DMS 273 treated with DMSO at 0.1 percent for 48 hours (cell line): Measurements from ENCODE around the gene CTDSP1.
A peak's percentile ranks its signal among the peaks of the same experiment; 100 is the strongest.

Source experiments
- DNase-seq: peaks from one replicate; lab custom pipeline; 2025; lab: John Stamatoyannopoulos, UW

CTDSP1 gene

GRCh38 chr2:218383892-218384519 lies 15.7 kb upstream of the CTDSP1 start:
- no peak for DNase-seq

- DNase-seq: no peak
Observed at GRCh38 chr2:218384975-218385374, 14.7 kb upstream of the CTDSP1 start.

GRCh38 chr2:218386505-218387368 lies 12.9 kb upstream of the CTDSP1 start:
- no peak for DNase-seq

- peak; percentile 15 for DNase-seq
Observed at GRCh38 chr2:218387369-218388194, 12.1 kb upstream of the CTDSP1 start.

DNA sequence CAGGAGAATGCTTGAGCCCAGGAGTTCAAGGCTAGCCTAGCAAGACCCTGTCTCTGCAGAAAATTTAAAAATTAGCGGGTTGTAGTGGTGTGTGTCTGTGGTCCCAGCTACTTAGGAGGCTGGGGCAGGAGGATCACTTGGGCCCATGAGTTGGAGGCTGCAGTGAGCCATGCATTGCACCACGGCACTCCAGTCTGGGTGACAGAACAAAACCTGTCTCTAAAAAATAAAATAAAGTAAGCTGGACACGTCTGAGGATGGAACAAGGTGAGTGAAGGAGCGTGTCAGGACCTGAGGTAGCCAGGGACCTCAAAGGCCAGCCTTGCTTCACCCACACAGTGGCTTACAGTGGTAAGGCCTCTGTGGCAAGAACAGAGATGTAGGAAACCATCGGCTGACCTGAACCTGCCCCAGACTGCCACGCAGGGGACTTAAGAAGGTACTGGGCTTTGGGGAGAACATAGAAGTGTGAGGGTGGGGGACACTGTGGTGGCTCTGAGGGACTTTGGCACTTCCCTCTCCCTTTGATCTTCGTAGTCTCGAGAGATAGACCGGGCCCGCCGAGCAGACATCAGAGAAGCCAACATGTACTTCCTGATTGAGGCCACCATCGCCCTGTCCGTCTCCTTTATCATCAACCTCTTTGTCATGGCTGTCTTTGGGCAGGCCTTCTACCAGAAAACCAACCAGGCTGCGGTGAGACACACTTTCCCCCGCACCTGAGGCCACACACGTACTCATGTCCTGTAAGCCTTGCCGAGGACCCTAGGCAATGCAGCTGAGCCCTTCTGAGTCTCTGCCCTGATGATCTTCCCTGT lies 10.1 kb upstream of the CTDSP1 start:
- no peak for DNase-seq

GRCh38 chr2:218391202-218391601 lies 8.5 kb upstream of the CTDSP1 start:
- DNase-seq: no peak

GRCh38 chr2:218392459-218392858 lies 7.2 kb upstream of the CTDSP1 start:
- DNase-seq: no peak

DNA sequence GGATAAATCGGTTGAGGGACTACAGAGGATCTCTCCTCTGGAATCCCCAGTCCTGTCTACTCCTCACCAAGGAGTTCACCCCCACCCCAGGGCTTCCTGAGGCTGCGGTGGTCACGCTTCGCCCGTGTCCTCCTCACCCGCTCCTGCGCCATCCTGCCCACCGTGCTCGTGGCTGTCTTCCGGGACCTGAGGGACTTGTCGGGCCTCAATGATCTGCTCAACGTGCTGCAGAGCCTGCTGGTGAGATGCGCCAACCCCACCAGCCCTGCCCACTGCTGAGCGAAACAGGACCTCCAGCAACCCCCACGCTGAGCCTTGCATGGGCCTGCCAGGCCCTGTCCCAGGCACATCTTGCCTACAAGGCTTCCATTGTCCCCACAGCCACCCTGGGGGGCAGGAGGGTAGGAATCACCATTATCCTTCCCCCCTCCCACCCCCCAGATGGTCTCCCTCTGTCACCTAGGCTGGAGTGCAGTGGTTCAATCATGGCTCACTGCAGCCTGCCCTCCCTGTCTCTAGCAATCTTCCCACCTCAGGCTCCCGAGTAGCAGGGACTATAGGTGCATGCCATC lies 6.7 kb upstream of the CTDSP1 start:
- DNase-seq: no peak

GRCh38 chr2:218393750-218394290 lies 5.8 kb upstream of the CTDSP1 start:
- no peak for DNase-seq

DNA sequence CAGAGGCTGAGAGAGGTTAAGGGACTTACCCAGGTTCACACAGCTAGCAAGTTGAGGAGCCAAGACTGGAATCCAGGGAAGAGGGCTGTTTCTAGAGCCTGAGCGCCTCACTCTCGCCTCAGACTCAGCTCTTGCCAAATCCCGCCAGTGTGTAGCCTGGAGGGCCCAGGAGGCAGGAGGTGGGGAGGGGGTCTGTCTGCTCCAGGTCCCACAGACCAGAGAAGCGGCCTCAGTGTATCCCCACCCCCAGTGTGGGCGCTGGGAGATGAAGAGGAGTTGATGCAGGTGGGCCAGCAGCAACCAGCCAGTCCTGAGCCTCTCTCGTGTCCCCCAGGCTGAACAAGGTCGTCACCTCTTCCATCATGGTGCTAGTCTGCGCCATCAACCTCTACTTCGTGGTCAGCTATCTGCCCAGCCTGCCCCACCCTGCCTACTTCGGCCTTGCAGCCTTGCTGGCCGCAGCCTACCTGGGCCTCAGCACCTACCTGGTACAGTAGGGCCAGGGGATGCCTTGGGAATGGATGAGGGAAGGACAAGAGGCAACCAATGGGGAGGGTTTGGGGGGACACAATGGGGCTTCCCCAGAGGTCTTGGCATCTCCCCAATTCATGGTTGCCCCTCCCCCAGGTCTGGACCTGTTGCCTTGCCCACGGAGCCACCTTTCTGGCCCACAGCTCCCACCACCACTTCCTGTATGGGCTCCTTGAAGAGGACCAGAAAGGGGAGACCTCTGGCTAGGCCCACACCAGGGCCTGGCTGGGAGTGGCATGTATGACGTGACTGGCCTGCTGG lies 5.2 kb upstream of the CTDSP1 start:
- no peak for DNase-seq

DNA sequence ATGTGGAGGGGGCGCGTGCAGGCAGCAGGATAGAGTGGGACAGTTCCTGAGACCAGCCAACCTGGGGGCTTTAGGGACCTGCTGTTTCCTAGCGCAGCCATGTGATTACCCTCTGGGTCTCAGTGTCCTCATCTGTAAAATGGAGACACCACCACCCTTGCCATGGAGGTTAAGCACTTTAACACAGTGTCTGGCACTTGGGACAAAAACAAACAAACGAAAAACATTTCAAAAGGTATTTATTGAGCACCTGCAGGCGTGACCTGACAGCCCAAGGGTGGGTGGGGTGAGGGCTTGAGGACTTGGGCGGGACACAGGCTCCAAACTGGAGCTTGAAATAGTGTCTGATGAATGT lies 4.6 kb upstream of the CTDSP1 start:
- no peak for DNase-seq

DNA sequence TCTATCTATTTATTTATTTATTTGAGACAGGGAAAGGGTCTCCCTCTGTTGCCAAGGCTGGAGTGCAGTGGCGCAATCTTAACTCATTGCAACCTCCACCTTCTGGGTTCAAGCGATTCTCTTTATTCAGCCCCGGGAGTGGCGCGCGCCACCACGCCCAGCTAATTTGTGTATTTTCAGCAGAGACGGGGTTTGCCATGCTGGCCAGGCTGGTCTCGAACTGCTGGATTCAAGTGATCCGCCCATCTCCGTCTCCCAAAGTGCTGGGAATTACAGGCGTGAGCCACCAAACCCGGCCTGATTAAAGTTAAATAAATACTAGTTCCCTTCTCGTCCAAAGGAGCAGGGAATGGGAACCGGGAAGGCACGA lies 4.2 kb upstream of the CTDSP1 start:
- DNase-seq: no peak

DNA sequence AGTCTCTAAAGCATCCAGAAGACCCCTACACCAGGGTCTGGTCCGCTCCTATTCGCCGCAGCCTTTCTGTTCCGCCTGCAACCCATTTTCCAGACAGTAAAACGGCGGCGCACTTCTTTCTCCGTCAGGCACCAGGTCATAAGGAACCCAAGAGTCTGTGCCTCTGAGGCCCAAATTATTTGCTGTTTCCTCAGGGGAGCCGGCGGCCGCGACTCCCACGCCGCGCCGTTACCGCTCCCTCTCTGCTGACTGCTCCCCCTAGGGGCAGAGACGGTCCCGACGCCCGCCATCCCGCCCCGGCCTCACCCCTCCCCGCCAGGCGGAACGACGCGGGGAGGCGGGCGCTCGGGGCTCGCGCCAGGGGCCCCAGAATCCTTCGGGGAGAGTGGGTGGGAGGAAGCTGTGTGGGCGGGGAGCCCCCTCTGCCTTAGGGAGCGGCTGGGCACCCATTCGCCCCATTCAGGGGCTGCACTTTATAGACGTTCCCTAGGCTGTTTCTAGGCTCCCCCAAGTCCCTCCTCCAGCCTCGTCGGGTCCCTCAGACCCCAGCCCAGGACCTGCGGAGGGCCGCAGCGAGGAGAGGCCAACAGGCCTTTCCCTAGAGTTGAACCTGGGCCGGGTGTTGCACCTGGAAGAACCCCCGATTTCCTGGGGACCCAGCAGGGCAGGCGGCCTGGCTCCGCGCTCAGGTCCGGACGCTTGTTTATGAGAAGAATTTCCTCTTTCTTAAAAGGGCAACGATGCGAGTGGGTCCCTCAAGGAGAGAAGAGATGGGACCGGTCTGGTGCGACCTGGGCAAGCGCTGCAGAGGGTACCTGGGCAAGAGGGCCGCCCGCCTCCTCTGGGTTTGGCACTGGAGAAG lies 3.6 kb upstream of the CTDSP1 start:
- peak; percentile 81 for DNase-seq

- DNase-seq: no peak
Observed at GRCh38 chr2:218396688-218397462, 2.8 kb upstream of the CTDSP1 start.

DNA sequence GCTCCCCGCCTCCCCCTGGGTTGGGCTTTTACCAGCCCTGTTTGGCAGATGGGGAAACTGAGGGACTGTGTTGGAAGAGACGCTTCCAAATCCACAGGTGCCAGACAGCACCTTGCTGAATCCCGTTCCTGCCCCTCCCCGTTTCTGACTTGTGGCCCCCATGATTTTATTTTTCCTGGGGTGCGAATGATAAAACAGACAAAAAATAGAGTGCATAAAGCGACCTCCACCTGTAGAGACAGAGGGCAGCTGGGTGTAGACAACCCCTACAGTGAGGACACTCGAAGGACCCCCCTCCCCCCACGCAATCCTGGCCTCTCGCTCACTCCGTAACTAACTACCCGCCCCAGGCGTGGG lies 2.2 kb upstream of the CTDSP1 start:
- DNase-seq: no peak

- no peak for DNase-seq
Observed at GRCh38 chr2:218397820-218398436, 1.7 kb upstream of the CTDSP1 start.

- no peak for DNase-seq
Observed at GRCh38 chr2:218398437-218399390, 954 bp upstream of the CTDSP1 start.
